Measurements from ENCODE around the gene NIPSNAP2.

Gene NIPSNAP2

GRCh38 chr7:55977831-55978230 lies 13.4 kb downstream of the NIPSNAP2 start:
- H3K4me3 ChIP-seq (ENCODE audit: low read depth, low read length) = no peak overlapping the region
- no peak for TF ChIP-seq CTCF (IDR thresholded peaks at IDR 0.05; ENCODE audit: borderline replicate concordance, insufficient read depth, low read depth, low read length)

GRCh38 chr7:55980266-55980665 lies 15.9 kb downstream of the NIPSNAP2 start:
- no peak for TF ChIP-seq CTCF (IDR thresholded peaks at IDR 0.05; ENCODE audit: borderline replicate concordance, insufficient read depth, low read depth, low read length)
- H3K4me3 ChIP-seq (ENCODE audit: low read depth, low read length) = no peak overlapping the region

GRCh38 chr7:55983537-55983936 lies 19.2 kb downstream of the NIPSNAP2 start:
- H3K4me3 ChIP-seq (ENCODE audit: low read depth, low read length) = no peak overlapping the region
- no peak for TF ChIP-seq CTCF (IDR thresholded peaks at IDR 0.05; ENCODE audit: borderline replicate concordance, insufficient read depth, low read depth, low read length)

- no peak overlapping the region for H3K4me3 ChIP-seq (ENCODE audit: low read depth, low read length)
- no peak for TF ChIP-seq CTCF (IDR thresholded peaks at IDR 0.05; ENCODE audit: borderline replicate concordance, insufficient read depth, low read depth, low read length)
Observed at GRCh38 chr7:55992346-55992745, 28.0 kb downstream of the NIPSNAP2 start.

GRCh38 chr7:55996856-55997500 lies 32.6 kb downstream of the NIPSNAP2 start:
- TF ChIP-seq CTCF (IDR thresholded peaks at IDR 0.05; ENCODE audit: borderline replicate concordance, insufficient read depth, low read depth, low read length) = no peak
- H3K4me3 ChIP-seq (ENCODE audit: low read depth, low read length) = no peak overlapping the region

- no peak for TF ChIP-seq CTCF (IDR thresholded peaks at IDR 0.05; ENCODE audit: borderline replicate concordance, insufficient read depth, low read depth, low read length)
- H3K4me3 ChIP-seq (ENCODE audit: low read depth, low read length) = no peak overlapping the region
Observed at GRCh38 chr7:56003749-56004148, 39.4 kb downstream of the NIPSNAP2 start.

GRCh38 chr7:56007167-56007652 lies 42.8 kb downstream of the NIPSNAP2 start:
- no peak overlapping the region for H3K4me3 ChIP-seq (ENCODE audit: low read depth, low read length)

More at GRCh38 chr7:56007167-56007652, 42.8 kb downstream of the NIPSNAP2 start:
- TF ChIP-seq CTCF (IDR thresholded peaks at IDR 0.05; ENCODE audit: borderline replicate concordance, insufficient read depth, low read depth, low read length) = no peak

All from GM12875 (cell line).